RWPE2 (cell line): Measurements from ENCODE around the gene SMCO4.

Source experiments
- ATAC-seq: fragments of 200-7000 bp; cut with Tn5 transposase; 3 replicates; pipeline ENCODE4 v1.9.1; 2021; ENCODE audit warnings: low read depth
- DNase-seq: peaks from one replicate; pipeline ENCODE4 v3.0.0-alpha.2; 2020; ENCODE audit warnings: low spot score
- H3K27ac ChIP-seq: fragments of 450-650 bp; 2 replicates; pipeline ENCODE4 v1.5.1; 2017; ENCODE audit warnings: mild to moderate bottlenecking; ENCODE audit not compliant: poor library complexity, severe bottlenecking
- H3K27me3 ChIP-seq: fragments of 250-450 bp; sonication (Bioruptor Pico); 2 replicates; pipeline ENCODE4 v1.5.1; 2021; ENCODE audit warnings: mild to moderate bottlenecking, moderate library complexity; ENCODE audit not compliant: insufficient read depth, poor library complexity, severe bottlenecking
- H3K36me3 ChIP-seq: fragments of 250-450 bp; sonication (Bioruptor Pico); 2 replicates; pipeline ENCODE4 v1.5.1; 2020; ENCODE audit warnings: low read depth, mild to moderate bottlenecking, moderate library complexity
- H3K4me1 ChIP-seq: fragments of 250-450 bp; sonication (Bioruptor Pico); 2 replicates; pipeline ENCODE4 v1.5.1; 2021; ENCODE audit warnings: mild to moderate bottlenecking, moderate library complexity; ENCODE audit not compliant: insufficient read depth, poor library complexity, severe bottlenecking
- H3K4me3 ChIP-seq: fragments of 250-450 bp; sonication (Bioruptor Pico); 2 replicates; pipeline ENCODE4 v1.5.1; 2021; ENCODE audit warnings: mild to moderate bottlenecking, moderate library complexity; ENCODE audit not compliant: severe bottlenecking
- H3K9me3 ChIP-seq: fragments of 250-450 bp; sonication (Bioruptor Pico); 2 replicates; pipeline ENCODE4 v1.5.1; 2021; ENCODE audit warnings: mild to moderate bottlenecking, moderate library complexity; ENCODE audit not compliant: severe bottlenecking
- TF ChIP-seq, protein P1 (sequence below): fragments of 450-650 bp; IDR thresholded peaks from one replicate; pipeline ENCODE4 v1.5.1; 2017; ENCODE audit warnings: mild to moderate bottlenecking, moderate library complexity; ENCODE audit not compliant: poor library complexity, severe bottlenecking

Gene SMCO4

DNA sequence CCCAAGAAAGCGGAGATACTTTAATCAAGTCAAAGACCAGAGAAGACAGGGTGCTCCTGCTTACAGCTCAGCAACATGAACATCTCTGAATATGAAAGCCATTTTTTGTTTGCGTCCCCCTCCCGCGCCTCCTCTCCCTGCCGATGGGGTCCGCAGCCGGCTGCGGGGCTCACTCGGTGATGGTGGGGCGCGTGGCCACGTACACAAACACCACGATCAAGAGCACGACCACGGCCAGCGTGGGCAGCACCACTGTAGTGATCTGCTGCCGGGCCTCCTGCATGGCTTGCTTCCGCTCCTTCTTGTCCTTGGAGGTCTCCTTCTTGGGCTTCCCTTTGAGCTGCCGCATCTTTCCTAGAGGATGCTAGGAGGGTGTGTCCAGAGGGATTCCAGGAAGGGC is 64.3 kb downstream of the SMCO4 start:
- H3K27me3 ChIP-seq: no peaks in the 10 kb centered on the region
- ATAC-seq (no peak), DNase-seq (no peak)
- H3K4me1 ChIP-seq: peaks cover 10% of the 10 kb centered on the region
- TF ChIP-seq, protein P1, sequence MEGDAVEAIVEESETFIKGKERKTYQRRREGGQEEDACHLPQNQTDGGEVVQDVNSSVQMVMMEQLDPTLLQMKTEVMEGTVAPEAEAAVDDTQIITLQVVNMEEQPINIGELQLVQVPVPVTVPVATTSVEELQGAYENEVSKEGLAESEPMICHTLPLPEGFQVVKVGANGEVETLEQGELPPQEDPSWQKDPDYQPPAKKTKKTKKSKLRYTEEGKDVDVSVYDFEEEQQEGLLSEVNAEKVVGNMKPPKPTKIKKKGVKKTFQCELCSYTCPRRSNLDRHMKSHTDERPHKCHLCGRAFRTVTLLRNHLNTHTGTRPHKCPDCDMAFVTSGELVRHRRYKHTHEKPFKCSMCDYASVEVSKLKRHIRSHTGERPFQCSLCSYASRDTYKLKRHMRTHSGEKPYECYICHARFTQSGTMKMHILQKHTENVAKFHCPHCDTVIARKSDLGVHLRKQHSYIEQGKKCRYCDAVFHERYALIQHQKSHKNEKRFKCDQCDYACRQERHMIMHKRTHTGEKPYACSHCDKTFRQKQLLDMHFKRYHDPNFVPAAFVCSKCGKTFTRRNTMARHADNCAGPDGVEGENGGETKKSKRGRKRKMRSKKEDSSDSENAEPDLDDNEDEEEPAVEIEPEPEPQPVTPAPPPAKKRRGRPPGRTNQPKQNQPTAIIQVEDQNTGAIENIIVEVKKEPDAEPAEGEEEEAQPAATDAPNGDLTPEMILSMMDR: no peak
- H3K9me3 ChIP-seq: no peaks in the 10 kb centered on the region
- no peak overlapping the region for H3K27ac ChIP-seq
- no peaks in the 10 kb centered on the region for H3K36me3 ChIP-seq
- no peak overlapping the region for H3K4me3 ChIP-seq

DNA sequence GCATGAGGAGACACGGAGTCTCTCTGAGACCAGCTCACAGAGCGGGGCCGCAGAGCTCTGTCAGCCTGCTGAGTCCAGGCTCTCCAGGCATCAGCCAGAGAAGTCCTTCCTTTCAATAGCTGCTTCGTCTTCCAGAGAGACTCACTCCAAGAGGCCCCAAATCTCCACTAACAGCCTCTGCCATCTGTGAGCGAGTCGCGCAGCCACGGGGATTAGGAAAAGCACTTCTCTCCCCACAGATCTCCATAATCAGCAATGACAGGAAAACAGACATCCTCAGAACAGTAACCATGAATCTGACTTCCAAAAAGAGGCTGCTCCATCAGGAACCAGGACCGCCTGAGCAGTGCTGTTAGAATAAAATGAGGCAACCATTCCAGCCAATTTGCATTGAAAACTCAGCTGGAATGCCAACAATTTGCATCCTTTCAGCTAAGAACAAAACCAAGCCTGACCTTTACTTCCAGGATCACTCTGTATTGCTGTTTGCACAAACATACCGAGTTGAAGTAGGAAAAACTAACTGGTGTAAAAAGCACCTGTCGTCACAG is 65.4 kb downstream of the SMCO4 start:
- Histone ChIP-seq H3K4me3 (no peak overlapping the region), H3K9me3 (no peaks in the 10 kb centered on the region), H3K36me3 (no peaks in the 10 kb centered on the region), H3K27me3 (no peaks in the 10 kb centered on the region), H3K27ac (no peak overlapping the region), H3K4me1 (peaks cover 10% of the 10 kb centered on the region)
- TF ChIP-seq, protein P1: no peak
- ATAC-seq: no peak
- no peak for DNase-seq

DNA sequence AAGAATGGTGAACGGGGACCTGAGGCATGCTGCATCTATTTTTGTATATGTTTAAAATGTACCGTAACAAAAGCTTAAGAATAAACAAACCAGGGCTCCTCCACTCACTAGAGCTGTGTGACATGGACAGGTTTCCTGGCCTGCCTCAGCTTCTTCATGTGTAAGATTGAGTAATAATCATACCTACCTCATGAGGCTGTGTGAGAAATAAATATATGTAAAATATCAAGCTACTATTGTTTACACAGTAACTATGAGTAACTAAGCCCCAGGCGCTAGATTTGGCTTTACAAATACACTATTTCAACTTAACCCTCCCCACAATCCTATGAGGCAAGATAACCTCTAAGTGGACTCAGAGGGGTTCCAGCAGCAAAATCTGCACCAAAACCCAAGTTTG is 66.4 kb downstream of the SMCO4 start:
- Histone ChIP-seq H3K36me3 (no peaks in the 10 kb centered on the region), H3K4me3 (no peak overlapping the region), H3K4me1 (peaks cover 9% of the 10 kb centered on the region), H3K27ac (no peak overlapping the region), H3K27me3 (no peaks in the 10 kb centered on the region), H3K9me3 (no peaks in the 10 kb centered on the region)
- ATAC-seq: peak; percentile 95
- TF ChIP-seq, protein P1: no peak
- DNase-seq: no peak

- H3K36me3 ChIP-seq: no peaks in the 10 kb centered on the region
- no peaks in the 10 kb centered on the region for H3K27me3 ChIP-seq
- DNase-seq (no peak), ATAC-seq (no peak)
- no peaks in the 10 kb centered on the region for H3K4me1 ChIP-seq
- H3K4me3 ChIP-seq: no peak overlapping the region
- TF ChIP-seq, protein P1: no peak
- no peaks in the 10 kb centered on the region for H3K9me3 ChIP-seq
- no peak overlapping the region for H3K27ac ChIP-seq
Observed at GRCh38 chr11:93474123-93474522, 69.1 kb downstream of the SMCO4 start.

- Histone ChIP-seq H3K4me1 (no peaks in the 10 kb centered on the region), H3K27me3 (no peaks in the 10 kb centered on the region), H3K36me3 (no peaks in the 10 kb centered on the region), H3K4me3 (no peak overlapping the region), H3K27ac (no peak overlapping the region), H3K9me3 (no peaks in the 10 kb centered on the region)
- DNase-seq: no peak
- TF ChIP-seq, protein P1: no peak
- ATAC-seq: no peak
Observed at GRCh38 chr11:93468290-93468689, 74.9 kb downstream of the SMCO4 start.
